Erythroblast (primary cell): ENCODE measurements around the gene RCN2.

Experiments used
- GATA1 ChIP-seq: IDR thresholded peaks from 2 replicates; pipeline ENCODE4 v1.6.1; 2011; ENCODE audit warnings: low read depth, mild to moderate bottlenecking, control low read depth, low read length, moderate library complexity
- POLR2A ChIP-seq: IDR thresholded peaks from 2 replicates; pipeline ENCODE4 v1.6.1; 2011; ENCODE audit warnings: mild to moderate bottlenecking, low read length

GRCh38 chr15:76894174-76894573, 37.4 kb upstream of the RCN2 start:
- TF ChIP-seq POLR2A (no peak), GATA1 (no peak)
